Measurements from ENCODE around the gene SLCO3A1. TPM values are rescaled to one million over a fixed set of nuclear protein-coding genes. Genes with fewer than 3 reads are reported as not detected.

The SLCO3A1 gene
- total RNA-seq, 4 donors from 2014 or later, result 10.9 to 18.1 (median 14.2) TPM

DNA sequence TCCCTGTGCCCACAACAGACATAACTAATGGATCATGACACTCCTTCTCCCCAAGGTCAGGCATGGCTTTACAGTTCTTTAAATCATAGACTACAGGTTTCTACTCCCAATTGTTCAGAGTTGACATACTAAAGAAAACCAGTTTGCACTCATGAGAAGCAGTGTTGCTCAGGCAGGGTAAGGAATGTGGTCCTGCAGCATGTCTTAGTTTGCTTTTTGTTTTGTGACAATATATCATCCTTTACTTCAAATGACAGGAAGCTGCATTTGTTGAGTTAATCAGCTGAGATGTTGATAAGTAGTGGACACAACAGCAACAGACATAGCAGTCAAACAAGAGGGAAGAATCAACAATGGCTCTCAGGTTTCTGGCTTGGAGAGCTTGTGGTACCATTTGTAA lies 267.5 kb downstream of the SLCO3A1 start:
- H3K27me3 ChIP-seq, result no peaks in the 10 kb centered on the region
- intact Hi-C loops (cut with DNase I), result no loop called here
- peaks cover 0 to 54% (median 4%) of the 10 kb centered on the region in 3 donors for H3K36me3 ChIP-seq
- no peaks in the 10 kb centered on the region for H3K9me3 ChIP-seq
- DNase-seq, result no peak
- no peak overlapping the region for H3K4me3 ChIP-seq
- no peak overlapping the region for H3K27ac ChIP-seq
- TF ChIP-seq, protein P1, sequence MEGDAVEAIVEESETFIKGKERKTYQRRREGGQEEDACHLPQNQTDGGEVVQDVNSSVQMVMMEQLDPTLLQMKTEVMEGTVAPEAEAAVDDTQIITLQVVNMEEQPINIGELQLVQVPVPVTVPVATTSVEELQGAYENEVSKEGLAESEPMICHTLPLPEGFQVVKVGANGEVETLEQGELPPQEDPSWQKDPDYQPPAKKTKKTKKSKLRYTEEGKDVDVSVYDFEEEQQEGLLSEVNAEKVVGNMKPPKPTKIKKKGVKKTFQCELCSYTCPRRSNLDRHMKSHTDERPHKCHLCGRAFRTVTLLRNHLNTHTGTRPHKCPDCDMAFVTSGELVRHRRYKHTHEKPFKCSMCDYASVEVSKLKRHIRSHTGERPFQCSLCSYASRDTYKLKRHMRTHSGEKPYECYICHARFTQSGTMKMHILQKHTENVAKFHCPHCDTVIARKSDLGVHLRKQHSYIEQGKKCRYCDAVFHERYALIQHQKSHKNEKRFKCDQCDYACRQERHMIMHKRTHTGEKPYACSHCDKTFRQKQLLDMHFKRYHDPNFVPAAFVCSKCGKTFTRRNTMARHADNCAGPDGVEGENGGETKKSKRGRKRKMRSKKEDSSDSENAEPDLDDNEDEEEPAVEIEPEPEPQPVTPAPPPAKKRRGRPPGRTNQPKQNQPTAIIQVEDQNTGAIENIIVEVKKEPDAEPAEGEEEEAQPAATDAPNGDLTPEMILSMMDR (IDR thresholded peaks at IDR 0.05), result no peak
- no peak for TF ChIP-seq POLR2A (IDR thresholded peaks at IDR 0.05)
- peaks cover 0 to 12% (median 0%) of the 10 kb centered on the region in 3 donors for H3K4me1 ChIP-seq

GRCh38 chr15:92122259-92122658 lies 268.8 kb downstream of the SLCO3A1 start:
- Histone ChIP-seq H3K9me3 (no peaks in the 10 kb centered on the region), H3K4me3 (no peak overlapping the region), H3K27ac (no peak overlapping the region), H3K36me3 (peaks cover 0 to 66% (median 9%) of the 10 kb centered on the region in 3 donors), H3K27me3 (no peaks in the 10 kb centered on the region), H3K4me1 (peaks cover 0 to 10% (median 0%) of the 10 kb centered on the region in 3 donors)
- no peak for TF ChIP-seq POLR2A (IDR thresholded peaks at IDR 0.05)
- TF ChIP-seq, protein P1 (IDR thresholded peaks at IDR 0.05), result no peak
- no peak for DNase-seq
- WGBS, 2 donors, result 63 to 67% methylated on average over 2 of the region's 2 CpGs
- intact Hi-C loops (cut with DNase I), result no loop called here

DNA sequence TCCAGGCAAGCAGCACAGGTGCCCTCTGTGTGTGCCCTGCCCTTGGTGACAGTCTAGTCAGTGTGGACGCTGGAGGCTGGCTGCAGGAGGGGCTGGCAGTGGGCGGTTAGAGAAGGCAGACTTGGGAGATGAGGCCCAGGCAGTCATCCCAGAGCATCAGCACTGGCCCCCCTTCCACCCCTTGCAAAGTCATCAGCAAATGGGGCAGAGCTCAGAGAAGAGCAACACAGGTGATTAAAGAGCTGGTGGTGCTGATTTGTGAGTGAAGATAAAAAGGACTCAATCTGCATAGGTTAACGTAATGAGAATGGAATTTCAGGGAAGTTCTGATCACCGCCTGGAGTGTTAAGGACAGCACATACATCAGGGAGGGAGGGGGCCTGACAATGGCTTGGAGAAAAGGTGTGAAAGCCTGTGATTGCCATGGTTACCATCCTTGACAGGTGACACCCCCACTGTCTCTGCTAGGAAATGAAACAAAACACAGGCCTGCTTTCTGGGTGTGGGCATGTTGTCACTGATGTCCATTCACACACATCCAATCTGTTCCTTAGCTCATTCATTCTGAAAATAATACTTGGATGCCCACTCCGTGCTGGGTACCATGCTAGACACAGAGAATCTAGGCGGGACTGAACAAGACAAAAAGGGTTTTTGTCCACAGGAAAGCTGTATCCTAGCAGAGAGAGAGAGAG lies 270.6 kb downstream of the SLCO3A1 start:
- Histone ChIP-seq H3K9me3 (no peaks in the 10 kb centered on the region), H3K27me3 (no peaks in the 10 kb centered on the region), H3K36me3 (peaks cover 0 to 85% (median 15%) of the 10 kb centered on the region in 3 donors), H3K4me3 (no peak overlapping the region), H3K27ac (no peak overlapping the region), H3K4me1 (peaks cover 0 to 7% (median 0%) of the 10 kb centered on the region in 3 donors)
- TF ChIP-seq POLR2A (IDR thresholded peaks at IDR 0.05), result no peak
- TF ChIP-seq, protein P1 (IDR thresholded peaks at IDR 0.05), result no peak
- intact Hi-C loops (cut with DNase I), result no loop called here
- 74 to 98% methylated on average over 4 to 5 of the region's 6 CpGs for WGBS, 2 donors
- no peak for DNase-seq

DNA sequence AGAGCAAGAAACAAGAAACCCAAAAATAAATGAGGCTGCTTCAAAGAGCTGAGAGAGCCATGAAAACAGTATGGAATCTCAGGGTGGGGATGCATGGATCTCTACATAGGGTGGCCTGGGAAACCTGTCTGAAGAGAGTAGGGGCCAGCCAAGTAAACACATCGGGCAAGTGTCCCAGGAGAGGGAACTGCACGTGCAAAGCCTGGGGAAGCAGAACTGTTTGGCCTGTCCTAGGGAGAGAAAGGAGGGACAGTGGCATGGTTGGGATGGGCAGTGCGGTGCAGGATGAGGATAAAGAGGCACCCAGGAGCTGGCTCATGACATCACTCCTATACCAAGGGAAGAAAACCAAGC lies 271.1 kb downstream of the SLCO3A1 start:
- 85 to 89% methylated on average over 3 of the region's 3 CpGs for WGBS, 2 donors
- no peaks in the 10 kb centered on the region for H3K9me3 ChIP-seq
- intact Hi-C loops (cut with DNase I), result no loop called here
- H3K4me3 ChIP-seq, result no peak overlapping the region
- DNase-seq, result no peak
- no peak for TF ChIP-seq POLR2A (IDR thresholded peaks at IDR 0.05)
- TF ChIP-seq, protein P1 (IDR thresholded peaks at IDR 0.05), result no peak
- peaks cover 0 to 90% (median 15%) of the 10 kb centered on the region in 3 donors for H3K36me3 ChIP-seq
- peaks cover 0 to 7% (median 0%) of the 10 kb centered on the region in 3 donors for H3K4me1 ChIP-seq
- no peaks in the 10 kb centered on the region for H3K27me3 ChIP-seq
- H3K27ac ChIP-seq, result no peak overlapping the region

DNA sequence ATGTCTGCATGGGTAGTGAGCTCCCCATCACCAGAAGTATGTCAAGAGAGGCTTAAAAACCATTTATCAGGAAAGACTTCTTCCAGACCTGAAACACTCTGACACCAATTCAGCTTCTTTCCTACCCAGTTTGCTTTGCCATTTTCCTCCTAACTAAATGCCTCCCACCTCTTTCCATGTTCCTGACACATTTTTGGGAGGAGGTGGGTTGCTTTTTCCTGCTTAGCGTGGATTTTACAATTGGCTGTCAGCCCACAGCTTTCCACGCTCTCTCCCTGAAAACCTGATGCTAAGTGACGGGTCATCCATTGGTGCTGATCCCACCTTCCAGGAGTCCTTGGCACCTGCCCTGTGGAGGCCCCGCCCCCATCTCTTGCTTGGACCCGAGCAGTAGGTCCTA lies 275.3 kb downstream of the SLCO3A1 start:
- H3K27me3 ChIP-seq, result no peaks in the 10 kb centered on the region
- H3K9me3 ChIP-seq, result no peaks in the 10 kb centered on the region
- H3K4me1 ChIP-seq, result peaks cover 0 to 4% (median 0%) of the 10 kb centered on the region in 3 donors
- WGBS, 2 donors, result 94% methylated on average over 5 of the region's 5 CpGs
- intact Hi-C loops (cut with DNase I), result no loop called here
- DNase-seq, result no peak
- TF ChIP-seq, protein P1 (IDR thresholded peaks at IDR 0.05), result no peak
- TF ChIP-seq POLR2A (IDR thresholded peaks at IDR 0.05), result no peak
- H3K36me3 ChIP-seq, result peaks cover 0 to 93% (median 15%) of the 10 kb centered on the region in 3 donors
- H3K4me3 ChIP-seq, result no peak overlapping the region
- H3K27ac ChIP-seq, result no peak overlapping the region
